Esophagus muscularis mucosa (tissue), 4 donors: ENCODE measurements around the gene DSC1. TPM values are rescaled to one million over a fixed set of nuclear protein-coding genes. Genes with fewer than 3 reads are reported as not detected.

ENCODE experiments used
- DNase-seq: peaks from one replicate; pipeline ENCODE4 v3.0.0-alpha.2; 2017; ENCODE audit errors: extremely low spot score
- H3K27ac ChIP-seq, 4 donors: fragments of 200-600 bp; sonication (generic); replicated peaks in 1 of 4; 1 replicate in 3 of 4; 2 replicates in 1 of 4; pipeline ENCODE4 v1.5.1; 2016 to 2019; ENCODE audit warnings: mild to moderate bottlenecking in 1 of 4
- H3K27me3 ChIP-seq, 4 donors: fragments of 200-600 bp; sonication (generic); one replicate each; pipeline versions ENCODE4 v1.5.1 to v1.6.0; 2016 to 2019
- H3K36me3 ChIP-seq, 4 donors: fragments of 200-600 bp; sonication (generic); one replicate each; pipeline ENCODE4 v1.5.1; 2016 to 2019
- H3K4me1 ChIP-seq, 4 donors: fragments of 200-600 bp; sonication (generic); one replicate each; pipeline ENCODE4 v1.5.1; 2016 to 2019
- H3K4me3 ChIP-seq, 4 donors: fragments of 200-600 bp; sonication (generic); 1 replicate in 2 of 4; 2 replicates in 2 of 4; pipeline ENCODE4 v1.5.1; 2016 to 2019; ENCODE audit warnings: mild to moderate bottlenecking in 4 of 4, moderate library complexity in 1 of 4
- H3K9me3 ChIP-seq, 4 donors: fragments of 200-600 bp; sonication (generic); 1 replicate in 3 of 4; 2 replicates in 1 of 4; pipeline ENCODE4 v1.5.1; 2016 to 2019
- CTCF ChIP-seq, 3 experiments: fragments of 200-600 bp in 2 of 3; fragments of 450-650 bp in 1 of 3; sonication (generic) in 2 of 3; IDR thresholded peaks; one replicate each; pipeline ENCODE4 v1.5.1; 2017 to 2019; ENCODE audit warnings: antibody characterized with exemption in 3 of 3, mild to moderate bottlenecking in 2 of 3, moderate library complexity in 1 of 3
- EP300 ChIP-seq: sonication (generic); formaldehyde crosslinking; IDR thresholded peaks from one replicate; pipeline ENCODE4 v1.6.1; 2017; ENCODE audit warnings: antibody characterized with exemption
- POLR2A ChIP-seq: fragments of 450-650 bp; IDR thresholded peaks from one replicate; pipeline ENCODE4 v1.6.1; 2017; ENCODE audit warnings: antibody characterized with exemption, moderate library complexity, mild to moderate bottlenecking, low read depth
- POLR2AphosphoS5 ChIP-seq, 2 donors: sonication (generic); formaldehyde crosslinking; IDR thresholded peaks; one replicate each; pipeline ENCODE4 v1.6.1; 2017; ENCODE audit warnings: antibody characterized with exemption in 2 of 2
- WGBS: methylation state at CpG from one replicate; pipeline ENCODE4 v1.1.5; 2018; 5-methylcytosine and 5-hydroxymethylcytosine counted together
- intact Hi-C: fragments of 100-400 bp; cut with DNase I; formaldehyde crosslinking; loops from one replicate; pipeline ENCODE4 v1.15.1; 2023
- total RNA-seq, 4 donors: library from RNA; depleted of rRNA; stranded (reverse); fragments of >200 nt; gene quantifications; one replicate each; pipeline versions ENCODE4 v1.1.0 to v1.2.1, GENCODE V29; 2016

Gene DSC1
- total RNA-seq, 4 donors from 2014 or later: not detected

- Histone ChIP-seq H3K27me3 (no peaks in the 10 kb centered on the region), H3K36me3 (no peaks in the 10 kb centered on the region), H3K27ac (no peak overlapping the region), H3K9me3 (no peaks in the 10 kb centered on the region), H3K4me3 (no peak overlapping the region), H3K4me1 (no peaks in the 10 kb centered on the region)
- 61% methylated on average over 11 of the region's 11 CpGs for WGBS
- no peak for DNase-seq
- no peak for TF ChIP-seq CTCF (IDR thresholded peaks at IDR 0.05)
- no peak for TF ChIP-seq POLR2A
- no peak for TF ChIP-seq EP300
- no peak for TF ChIP-seq POLR2AphosphoS5 (IDR thresholded peaks at IDR 0.05)
- intact Hi-C loops: no loop called here
These were observed 44.2 kb upstream of the DSC1 start for GRCh38 chr18:31206787-31207381.

GRCh38 chr18:31206071-31206470 is 43.4 kb upstream of the DSC1 start:
- H3K4me1 ChIP-seq: no peaks in the 10 kb centered on the region
- intact Hi-C loops: no loop called here
- no peak overlapping the region for H3K4me3 ChIP-seq
- no peak for DNase-seq
- TF ChIP-seq POLR2AphosphoS5 (IDR thresholded peaks at IDR 0.05): no peak
- TF ChIP-seq POLR2A: no peak
- TF ChIP-seq CTCF (IDR thresholded peaks at IDR 0.05): no peak
- no peak for TF ChIP-seq EP300
- H3K27ac ChIP-seq: no peak overlapping the region
- H3K27me3 ChIP-seq: no peaks in the 10 kb centered on the region
- H3K36me3 ChIP-seq: no peaks in the 10 kb centered on the region
- H3K9me3 ChIP-seq: no peaks in the 10 kb centered on the region
- 85% methylated on average over 5 of the region's 5 CpGs for WGBS

- Histone ChIP-seq H3K9me3 (no peaks in the 10 kb centered on the region), H3K4me3 (no peak overlapping the region), H3K4me1 (no peaks in the 10 kb centered on the region), H3K27ac (no peak overlapping the region), H3K36me3 (no peaks in the 10 kb centered on the region), H3K27me3 (no peaks in the 10 kb centered on the region)
- intact Hi-C loops: no loop called here
- TF ChIP-seq EP300 (no peak), CTCF (IDR thresholded peaks at IDR 0.05) (no peak), POLR2AphosphoS5 (IDR thresholded peaks at IDR 0.05) (no peak), POLR2A (no peak)
- WGBS: 87% methylated on average over 2 of the region's 2 CpGs
- no peak for DNase-seq
These were observed 42.6 kb upstream of the DSC1 start for GRCh38 chr18:31205273-31205672.

GRCh38 chr18:31204833-31205232 is 42.2 kb upstream of the DSC1 start:
- 67% methylated on average over 4 of the region's 4 CpGs for WGBS
- no peak for DNase-seq
- no peaks in the 10 kb centered on the region for H3K4me1 ChIP-seq
- H3K27me3 ChIP-seq: no peaks in the 10 kb centered on the region
- H3K36me3 ChIP-seq: no peaks in the 10 kb centered on the region
- H3K9me3 ChIP-seq: no peaks in the 10 kb centered on the region
- no peak overlapping the region for H3K4me3 ChIP-seq
- H3K27ac ChIP-seq: no peak overlapping the region
- intact Hi-C loops: no loop called here
- TF ChIP-seq POLR2A (no peak), EP300 (no peak), CTCF (IDR thresholded peaks at IDR 0.05) (no peak), POLR2AphosphoS5 (IDR thresholded peaks at IDR 0.05) (no peak)

GRCh38 chr18:31204166-31204565 is 41.5 kb upstream of the DSC1 start:
- intact Hi-C loops: no loop called here
- no peaks in the 10 kb centered on the region for H3K4me1 ChIP-seq
- TF ChIP-seq CTCF (IDR thresholded peaks at IDR 0.05): no peak
- 66% methylated on average over 2 of the region's 2 CpGs for WGBS
- no peaks in the 10 kb centered on the region for H3K36me3 ChIP-seq
- no peaks in the 10 kb centered on the region for H3K9me3 ChIP-seq
- H3K27me3 ChIP-seq: no peaks in the 10 kb centered on the region
- no peak for DNase-seq
- H3K27ac ChIP-seq: no peak overlapping the region
- no peak overlapping the region for H3K4me3 ChIP-seq
